MV-4-11 (cell line): ENCODE results near the gene TTC39B.

Experiments
- DNase-seq: peaks from one replicate; lab custom pipeline; 2025; lab: John Stamatoyannopoulos, UW

TTC39B gene

GRCh38 chr9:15131094-15131493 is 175.9 kb downstream of the TTC39B start:
- DNase-seq = no peak

- DNase-seq = no peak
Observed at GRCh38 chr9:15127831-15128230, 179.2 kb downstream of the TTC39B start.

- DNase-seq = no peak
Observed at GRCh38 chr9:15121630-15122029, 185.4 kb downstream of the TTC39B start.

- DNase-seq = no peak
Observed at GRCh38 chr9:15116130-15116580, 190.9 kb downstream of the TTC39B start.

GRCh38 chr9:15115702-15116101 is 191.3 kb downstream of the TTC39B start:
- no peak for DNase-seq

GRCh38 chr9:15115041-15115440 is 192.0 kb downstream of the TTC39B start:
- DNase-seq = no peak
